DMS153 treated with DMSO at 0.1 percent for 48 hours (cell line): ENCODE results near the gene MRPS25.
"Not testable (repeated sequence)": the region's sequence is repeated elsewhere in the genome, so short reads cannot be mapped to it uniquely, and the experiment has no call there.

Experiments used
- DNase-seq: peaks from one replicate; lab custom pipeline; 2025; ENCODE audit not compliant: unreplicated experiment; lab: John Stamatoyannopoulos, UW

The MRPS25 gene

GRCh38 chr3:15044326-15044725 is 20.8 kb downstream of the MRPS25 start:
- no peak for DNase-seq

DNA sequence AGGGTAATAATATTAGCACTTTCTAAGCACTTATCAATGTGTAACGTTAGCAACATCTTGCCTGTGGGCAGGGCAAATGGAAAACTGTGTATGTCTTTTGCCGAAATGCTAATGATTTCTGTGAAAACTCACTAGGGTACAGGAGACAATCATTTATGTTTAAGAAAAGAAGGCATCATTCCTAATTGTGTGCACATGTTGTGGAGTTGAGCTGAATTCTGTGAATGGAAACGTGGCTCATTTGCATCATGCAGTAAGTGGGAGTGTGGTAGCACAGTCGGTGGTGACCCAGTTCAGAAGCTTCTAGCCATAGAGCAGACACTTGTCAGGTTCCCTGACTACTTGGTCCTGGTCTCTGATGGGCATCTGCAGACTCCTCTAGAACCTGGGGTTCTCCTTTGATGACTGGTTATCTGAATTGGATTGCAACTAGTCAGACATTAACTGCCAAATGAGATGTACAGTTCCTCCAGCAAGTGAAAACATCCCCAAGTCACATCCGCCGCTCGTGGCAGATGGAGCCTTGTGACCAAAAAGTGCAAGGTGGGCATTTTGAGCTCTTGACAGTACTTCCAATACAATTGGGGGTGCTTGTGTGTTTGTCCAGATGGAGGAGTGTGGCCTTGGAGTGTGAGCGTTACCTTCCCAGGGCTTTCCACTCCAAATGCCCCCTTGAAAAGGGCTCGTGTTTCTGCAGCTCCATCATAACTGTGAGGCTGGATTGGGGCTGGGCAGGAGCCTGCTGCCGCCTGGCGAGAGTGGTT is 21.5 kb downstream of the MRPS25 start:
- no peak for DNase-seq

DNA sequence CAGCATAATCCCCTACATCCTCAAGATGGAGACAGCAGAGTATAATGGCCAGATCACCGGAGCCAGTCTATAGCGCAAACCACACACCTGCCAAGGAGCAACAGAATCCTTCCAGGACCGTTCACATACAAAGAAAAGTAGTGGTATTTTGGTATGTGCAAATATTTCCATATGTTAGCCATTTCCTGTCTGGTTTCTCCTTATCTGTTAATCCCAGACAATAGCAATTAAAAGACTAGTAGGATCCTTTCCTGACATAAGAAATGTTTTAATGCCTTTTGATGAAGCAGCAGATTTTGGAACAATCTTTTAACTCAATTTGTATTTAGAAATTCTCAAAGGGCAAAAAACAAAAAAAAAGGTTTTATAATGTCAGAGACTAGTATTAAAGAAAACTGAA is 22.2 kb downstream of the MRPS25 start:
- DNase-seq: no peak

DNA sequence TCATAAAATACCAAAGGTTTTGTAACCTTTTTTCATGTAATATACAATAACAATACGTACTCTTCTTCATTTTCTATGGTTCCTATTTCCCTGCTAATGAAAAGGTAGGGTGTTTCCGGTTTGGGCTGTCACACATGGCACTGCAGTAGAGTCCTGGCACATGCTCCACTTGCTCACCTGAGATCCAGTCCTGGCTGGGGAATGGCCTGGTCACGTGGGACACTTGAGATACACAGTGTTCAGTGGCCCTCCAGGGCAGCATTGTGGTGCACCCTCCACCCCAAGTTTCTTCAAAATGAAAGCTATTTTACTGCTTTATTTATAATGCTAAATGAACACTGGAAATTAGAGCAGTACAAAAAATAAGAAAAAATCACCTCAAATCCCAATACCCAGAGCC is 23.2 kb downstream of the MRPS25 start:
- DNase-seq: no peak

GRCh38 chr3:15040844-15041243 is 24.3 kb downstream of the MRPS25 start:
- no peak for DNase-seq

DNA sequence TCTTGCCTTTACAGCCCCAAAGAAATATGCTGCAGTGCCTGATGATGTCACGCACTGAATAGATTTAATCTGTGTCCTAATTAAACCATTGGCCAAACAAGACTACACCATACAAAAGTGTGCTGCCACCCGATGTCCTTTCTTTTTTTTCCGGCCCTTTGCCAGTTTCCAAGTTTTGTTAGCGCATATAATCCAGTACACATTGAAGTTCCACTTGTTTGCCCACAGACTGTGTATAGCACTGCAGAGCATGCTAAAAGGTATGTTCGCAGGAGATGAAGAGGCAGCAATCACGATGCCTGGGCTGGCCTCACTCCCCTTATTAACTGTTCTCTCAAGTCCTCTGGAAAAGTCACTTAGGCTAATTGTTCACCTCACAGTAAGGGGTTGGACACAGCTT is 26.8 kb downstream of the MRPS25 start:
- no peak for DNase-seq

DNA sequence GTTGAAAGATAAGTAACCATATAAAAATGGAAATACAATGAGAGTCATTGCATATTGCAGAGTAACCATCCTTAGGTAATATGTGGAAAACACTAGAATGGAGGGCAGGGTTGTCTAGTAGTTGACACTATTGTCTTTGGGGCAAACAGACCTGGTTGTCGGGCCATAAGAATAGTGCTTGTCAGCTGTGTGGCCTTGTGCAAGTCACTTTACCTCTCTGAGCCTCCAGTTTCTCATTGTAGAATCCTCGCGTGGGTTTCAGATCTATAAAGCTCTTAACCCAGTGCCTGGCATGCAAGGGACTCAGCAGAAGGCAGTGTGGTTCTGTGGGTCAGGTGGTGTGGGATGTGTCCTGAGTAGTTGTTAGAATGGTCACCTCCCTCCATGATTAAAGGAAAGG is 32.0 kb downstream of the MRPS25 start:
- no peak for DNase-seq

DNA sequence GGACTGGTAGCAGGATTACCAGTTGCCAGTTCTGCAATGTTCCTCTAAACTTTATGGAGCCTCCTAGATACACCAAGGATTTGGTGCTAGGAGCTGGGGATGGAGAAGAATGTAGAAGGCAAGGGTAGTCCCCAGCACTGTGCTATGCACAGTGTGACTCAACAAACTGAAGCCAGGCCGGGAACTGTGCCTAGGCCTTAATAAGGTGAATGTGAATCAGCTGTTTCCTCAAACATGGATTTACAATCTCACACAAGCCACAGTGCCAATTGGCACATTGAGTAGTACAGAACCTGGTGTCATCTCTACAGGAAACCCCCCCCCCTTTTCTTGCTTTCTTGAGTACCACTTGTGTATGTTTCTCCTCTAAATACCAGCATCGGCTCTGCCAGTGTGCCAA is 32.5 kb downstream of the MRPS25 start:
- no peak for DNase-seq

DNA sequence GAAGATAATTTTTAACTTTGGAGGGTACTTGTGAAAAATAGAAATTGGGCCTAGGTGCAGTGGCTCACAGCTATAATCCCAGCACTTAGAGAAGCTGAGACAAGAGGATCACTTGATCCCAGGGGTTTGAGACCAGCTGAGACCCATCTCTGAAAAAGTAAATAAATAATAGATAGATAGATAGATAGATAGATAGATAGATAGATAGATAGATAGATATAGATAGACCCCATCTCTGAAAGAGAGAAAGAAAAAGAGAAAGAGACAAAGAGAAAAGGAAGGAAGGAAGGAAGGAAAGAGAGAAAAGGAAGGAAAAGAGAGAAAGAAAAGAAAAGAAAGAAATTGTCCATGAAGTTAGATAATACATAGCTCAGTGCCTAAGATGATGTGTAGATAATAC is 35.5 kb downstream of the MRPS25 start:
- no peak for DNase-seq

- no peak for DNase-seq
Measured at GRCh38 chr3:15023719-15024118, 41.4 kb downstream of the MRPS25 start.

DNA sequence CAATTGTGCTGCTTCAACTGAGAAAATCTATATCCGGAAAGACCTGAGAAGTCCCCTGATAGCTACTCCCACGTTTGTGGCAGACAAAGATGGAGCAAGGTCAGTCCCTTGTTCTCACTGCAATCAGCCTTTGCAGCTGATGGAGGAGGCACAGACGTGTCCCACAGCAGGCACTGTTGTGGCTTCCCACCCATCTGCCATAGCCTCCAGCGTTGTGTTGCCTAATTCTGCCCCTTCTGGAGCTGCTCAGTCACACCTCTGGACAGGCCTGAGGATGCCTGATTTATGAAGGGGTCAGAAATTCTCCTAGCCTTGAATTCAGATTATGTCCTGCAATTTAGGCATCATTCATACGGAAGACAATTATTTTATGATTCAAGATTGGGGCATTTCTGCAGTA is 41.9 kb downstream of the MRPS25 start:
- no peak for DNase-seq

- no peak for DNase-seq
Measured at GRCh38 chr3:15017191-15017590, 47.9 kb downstream of the MRPS25 start.

DNA sequence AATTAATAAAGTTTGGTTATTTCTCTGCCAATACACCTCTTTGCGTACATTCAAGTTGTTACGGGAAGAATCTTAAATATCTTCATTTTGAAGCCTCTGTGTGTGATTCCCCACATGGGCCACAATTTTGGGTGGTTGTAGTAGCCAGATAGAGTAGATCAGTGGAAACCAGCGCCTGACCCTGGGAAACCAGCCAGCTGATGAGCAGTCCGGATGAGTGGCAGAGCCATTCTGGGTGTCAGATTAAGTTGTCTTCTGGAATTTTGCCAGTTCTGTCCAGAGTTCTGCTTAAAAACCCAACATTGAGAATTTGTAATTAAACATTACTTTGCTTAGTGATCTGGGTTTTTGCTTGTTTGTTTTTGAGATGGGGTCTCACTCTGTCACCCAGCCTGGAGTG is 49.7 kb downstream of the MRPS25 start:
- no peak for DNase-seq

DNA sequence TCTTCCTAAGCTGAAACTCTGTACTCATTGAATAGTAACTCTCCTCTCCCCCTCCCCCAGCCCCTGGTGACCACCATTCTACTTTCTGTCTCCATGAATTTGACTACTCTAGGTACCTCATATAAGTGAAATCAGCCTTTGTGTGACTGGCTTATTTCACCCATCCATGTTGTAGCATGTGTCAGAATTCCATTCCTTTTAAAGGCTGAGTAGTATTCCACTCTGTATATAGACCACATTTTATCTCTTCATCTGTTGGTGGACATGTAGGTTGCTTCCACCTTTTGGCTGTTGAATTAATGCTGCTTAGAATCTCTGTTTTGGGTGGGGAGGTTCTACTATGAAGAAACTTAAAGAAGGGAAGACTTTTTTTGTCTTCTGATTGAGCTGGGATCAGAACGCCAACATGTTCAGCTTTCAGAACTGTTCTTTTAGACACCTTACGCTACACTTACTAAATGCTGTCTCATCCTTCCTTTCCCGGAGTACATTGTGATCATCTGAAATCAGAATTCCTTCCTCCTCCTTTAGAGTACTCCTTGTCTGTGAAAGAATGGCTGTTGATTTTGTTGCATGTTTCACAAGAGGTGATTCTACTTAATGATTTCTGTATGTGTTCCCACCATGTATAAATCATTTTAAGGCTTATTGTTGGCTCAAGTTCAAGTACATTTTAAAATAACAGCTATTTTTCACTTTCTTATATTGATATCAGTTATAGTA is 50.3 kb downstream of the MRPS25 start:
- no peak for DNase-seq

DNA sequence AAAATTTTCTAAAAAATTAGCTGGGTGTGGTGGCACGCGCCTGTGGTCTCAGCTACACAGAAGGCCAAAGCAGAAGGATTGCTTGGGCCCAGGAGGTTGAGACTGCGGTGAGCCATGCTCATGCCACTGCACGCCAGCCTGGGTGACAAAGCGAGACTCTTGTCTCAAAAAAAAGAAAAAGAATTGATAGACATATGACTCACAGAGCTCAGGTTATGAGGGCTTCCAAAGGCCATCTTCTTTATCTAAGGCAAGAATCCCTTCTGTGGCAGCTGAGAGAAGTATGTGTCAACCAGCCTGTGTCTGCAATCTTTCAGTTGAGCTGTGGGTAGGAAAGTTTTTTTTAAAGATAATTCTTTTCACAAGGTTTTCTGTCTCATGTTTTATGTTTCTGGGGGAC is 53.9 kb downstream of the MRPS25 start:
- no peak for DNase-seq

GRCh38 chr3:15010664-15011063 is 54.5 kb downstream of the MRPS25 start:
- DNase-seq: no peak

DNA sequence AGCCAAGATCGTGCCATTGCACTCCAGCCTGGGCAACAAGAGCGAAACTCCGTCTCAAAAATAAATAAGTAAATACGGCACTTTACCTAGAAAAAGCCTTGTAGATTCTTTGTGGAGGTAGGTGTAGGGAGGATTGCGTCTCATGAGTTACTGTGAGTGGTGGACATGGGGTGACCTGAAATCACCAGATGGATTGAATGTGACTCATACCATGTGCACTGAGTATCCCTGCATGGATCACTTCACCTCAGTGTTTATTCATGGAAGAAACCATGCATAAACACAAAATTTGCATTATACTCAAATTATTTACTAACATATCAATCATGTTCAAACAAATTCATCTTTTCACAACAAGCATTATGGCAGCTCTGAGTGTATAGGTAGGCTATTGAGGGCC is 55.9 kb downstream of the MRPS25 start:
- no peak for DNase-seq

- no peak for DNase-seq
Measured at GRCh38 chr3:15007681-15008141, 57.4 kb downstream of the MRPS25 start.

DNA sequence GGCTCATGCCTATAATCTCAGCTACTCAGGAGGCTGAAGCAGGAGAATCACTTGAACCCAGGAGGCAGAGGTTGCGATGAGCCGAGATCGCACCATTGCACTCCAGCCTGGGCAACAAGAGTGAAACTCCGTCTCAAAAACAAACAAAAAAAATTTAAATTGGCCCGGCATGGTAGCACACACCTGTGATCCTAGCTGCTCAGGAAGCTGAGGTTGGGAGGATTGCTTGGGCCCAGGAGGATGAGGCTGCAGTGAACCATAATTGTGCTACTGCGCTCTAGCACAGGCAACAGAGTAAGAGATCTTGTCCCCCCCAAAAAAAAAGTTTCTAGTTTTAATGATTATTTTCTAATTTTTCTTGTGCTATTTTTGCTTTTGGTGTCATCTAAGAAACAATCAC is 65.9 kb downstream of the MRPS25 start:
- not testable (repeated sequence) for DNase-seq
